Fibroblast of skin of back (primary cell): ENCODE data around the gene MEAF6. TPM values are rescaled to one million over a fixed set of nuclear protein-coding genes. Genes with fewer than 3 reads are reported as not detected.
"Not testable (repeated sequence)": the region's sequence is repeated elsewhere in the genome, so short reads cannot be mapped to it uniquely, and the experiment has no call there.

Source experiments
- DNase-seq: peaks from one replicate; pipeline ENCODE4 v3.0.0-alpha.2; 2013
- polyA plus RNA-seq, 2 experiments: library from polyadenylated mRNA; unstranded; fragments of 120-200 nt; gene quantifications; one replicate each; pipeline ENCODE4 v1.2.1, GENCODE V29; 2013; ENCODE audit not compliant: insufficient read length in 2 of 2

The MEAF6 gene
- 55.3 TPM for polyA plus RNA-seq (2013, experiment 1 of 2; ENCODE audit: insufficient read length)
- 54.4 TPM for polyA plus RNA-seq (2013, experiment 2 of 2; ENCODE audit: insufficient read length)

GRCh38 chr1:37514350-37515184 is at the start of gene MEAF6:
MEAF6 (minus strand) TSS chr1:37514766; CDS start chr1:37514746, 20 bp downstream.
- peak; percentile 83 for DNase-seq

GRCh38 chr1:37562984-37563383 is 48.4 kb upstream of the MEAF6 start:
- DNase-seq, result no peak

- DNase-seq, result peak; percentile 48
Observed at GRCh38 chr1:37561133-37562132, 46.9 kb upstream of the MEAF6 start.

GRCh38 chr1:37560401-37561132 is 46.0 kb upstream of the MEAF6 start:
- DNase-seq, result no peak

- DNase-seq, result not testable (repeated sequence)
Observed at GRCh38 chr1:37559957-37560379, 45.4 kb upstream of the MEAF6 start.

DNA sequence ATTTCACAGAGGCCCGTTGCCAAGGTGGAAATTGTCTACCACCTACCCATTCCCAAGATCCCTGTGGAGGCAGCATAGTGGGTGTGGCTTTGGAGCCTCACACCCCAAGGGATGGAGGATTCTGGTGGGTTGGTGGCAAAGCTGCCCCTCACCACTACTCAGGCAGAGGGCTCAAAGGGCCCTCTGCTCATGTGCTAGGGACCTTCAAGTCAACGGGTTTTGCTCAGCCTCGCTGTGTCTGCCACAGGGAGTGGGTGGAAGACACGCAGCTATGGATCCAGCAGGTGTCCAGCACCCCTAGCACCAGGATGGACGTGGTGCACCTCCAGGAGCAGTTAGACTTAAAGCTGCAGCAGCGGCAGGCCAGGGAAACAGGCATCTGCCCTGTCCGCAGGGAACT is 44.5 kb upstream of the MEAF6 start:
- no peak for DNase-seq

DNA sequence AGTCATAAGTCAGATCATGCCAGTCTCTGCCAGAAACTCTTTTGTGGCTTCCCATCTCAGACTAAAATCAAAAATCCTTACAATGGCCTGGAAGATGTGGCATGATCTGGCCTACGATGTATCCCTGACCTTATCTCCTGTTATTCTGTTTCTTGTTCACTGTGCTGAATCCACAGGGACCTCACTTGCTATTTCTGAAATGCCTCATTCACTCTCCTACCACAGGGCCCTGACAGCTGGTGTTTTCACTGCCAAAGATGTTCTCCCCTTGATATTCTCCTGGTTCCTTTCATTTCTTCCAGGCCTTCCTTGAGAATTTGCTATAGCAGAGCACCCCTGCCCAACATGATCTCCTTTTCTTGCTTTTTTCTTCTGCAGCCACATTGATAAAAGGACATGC is 43.8 kb upstream of the MEAF6 start:
- no peak for DNase-seq

DNA sequence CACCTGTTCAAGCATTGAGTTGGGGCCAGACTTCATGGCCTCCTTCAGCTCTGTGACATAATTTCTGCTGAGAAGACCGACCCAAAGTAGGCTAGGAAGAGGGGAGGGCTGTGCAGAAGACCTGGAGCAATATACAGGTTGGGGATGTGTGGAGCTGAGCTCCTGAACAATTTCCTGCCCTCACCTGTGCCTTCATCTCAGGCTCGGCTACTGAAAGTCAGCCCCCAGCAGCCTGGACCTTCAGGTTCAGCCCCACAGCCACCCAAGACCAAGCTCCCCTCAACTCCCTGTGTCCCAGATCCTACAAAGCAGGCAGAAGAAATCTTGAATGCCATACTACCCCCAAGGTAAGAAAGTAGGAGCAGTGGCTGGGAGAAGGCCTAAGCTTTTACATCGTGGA is 42.8 kb upstream of the MEAF6 start:
- no peak for DNase-seq

GRCh38 chr1:37556712-37557196 is 42.2 kb upstream of the MEAF6 start, which contains the start of gene DNALI1:
DNALI1 (plus strand) TSS chr1:37556940; CDS start chr1:37556995, 55 bp downstream.
- peak; percentile 84 for DNase-seq

DNA sequence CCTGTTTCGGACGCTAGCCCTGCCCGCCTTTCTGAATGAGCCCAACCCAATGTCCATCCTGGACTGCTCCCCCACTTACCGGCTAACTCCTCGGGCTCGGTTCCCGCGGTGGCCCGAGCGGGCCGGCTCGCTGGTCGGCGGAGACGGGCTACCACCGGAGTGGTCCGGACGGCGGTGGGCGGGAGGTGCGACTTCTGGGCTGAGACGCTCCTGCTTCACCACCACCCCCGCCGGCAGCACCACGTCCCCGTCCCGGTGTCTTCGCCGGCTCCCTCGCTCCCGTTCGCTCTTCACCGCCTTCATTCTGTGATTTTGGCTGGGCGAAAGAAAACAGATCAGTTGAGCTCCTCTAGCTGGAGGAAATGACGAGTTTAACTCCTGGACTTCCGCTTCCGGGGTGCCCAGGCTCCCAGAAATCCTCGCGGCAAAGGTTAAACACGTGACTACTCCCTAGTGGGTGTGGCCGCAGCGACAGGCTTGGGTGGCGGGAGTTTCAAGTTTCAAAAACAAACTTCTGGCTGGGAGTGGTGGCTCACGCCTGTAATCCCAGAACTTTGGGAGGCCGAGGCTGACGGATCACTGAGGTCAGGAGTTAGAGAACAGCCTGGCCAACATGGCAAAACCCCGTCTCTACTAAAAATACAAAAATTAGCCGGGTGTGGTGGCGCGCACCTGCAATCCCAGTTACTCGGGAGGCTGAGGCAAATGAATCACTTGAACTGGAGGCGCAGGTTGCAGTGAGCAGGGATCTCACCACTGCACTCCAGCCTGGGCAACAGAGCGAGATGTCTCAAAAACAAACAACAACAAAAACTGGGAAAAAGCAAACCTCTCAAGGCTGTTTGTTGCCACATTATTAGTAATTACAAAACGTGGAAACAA is 39.6 kb upstream of the MEAF6 start, which contains the start of gene SNIP1:
TSS of gene SNIP1 (minus strand) at position 367 of the 882 bp plus-strand sequence. CDS start at position 303, 64 bp downstream.
- DNase-seq, result peak; percentile 96

DNA sequence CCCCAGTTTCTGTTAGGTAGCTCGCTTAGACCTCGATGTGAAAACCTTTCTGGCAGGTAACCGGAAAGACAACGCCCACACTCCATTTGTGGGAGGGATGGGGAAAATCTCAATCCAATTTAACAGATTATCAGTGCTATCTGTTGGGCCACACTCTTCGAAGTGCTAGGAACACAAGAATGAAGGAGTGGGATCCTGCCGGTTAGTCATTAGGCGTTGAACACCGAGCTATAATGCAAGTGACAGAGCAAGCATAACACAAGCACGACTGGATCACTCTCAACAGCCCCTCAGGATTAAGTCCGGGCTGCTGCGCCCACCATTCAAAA is 39.0 kb upstream of the MEAF6 start:
- DNase-seq, result no peak

DNA sequence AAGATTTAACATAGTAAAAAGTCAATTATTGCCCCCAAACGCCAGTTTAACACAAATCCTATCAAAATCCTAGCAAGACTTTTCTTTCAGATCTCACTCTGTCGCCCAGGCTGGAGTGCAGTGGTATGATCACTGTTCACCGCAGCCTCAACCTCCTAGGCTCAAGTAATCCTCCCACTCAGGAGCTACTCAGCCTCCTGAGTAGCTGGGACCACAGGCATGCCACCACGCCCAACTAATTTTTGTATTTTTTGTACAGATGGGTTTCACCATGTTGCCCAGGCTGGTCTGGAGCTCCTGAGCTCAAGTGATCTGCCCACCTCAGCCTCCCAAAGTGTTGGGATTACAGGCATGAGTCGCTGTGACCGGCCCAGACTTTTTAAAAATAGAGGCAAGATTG is 34.8 kb upstream of the MEAF6 start:
- peak; percentile 3 for DNase-seq

DNA sequence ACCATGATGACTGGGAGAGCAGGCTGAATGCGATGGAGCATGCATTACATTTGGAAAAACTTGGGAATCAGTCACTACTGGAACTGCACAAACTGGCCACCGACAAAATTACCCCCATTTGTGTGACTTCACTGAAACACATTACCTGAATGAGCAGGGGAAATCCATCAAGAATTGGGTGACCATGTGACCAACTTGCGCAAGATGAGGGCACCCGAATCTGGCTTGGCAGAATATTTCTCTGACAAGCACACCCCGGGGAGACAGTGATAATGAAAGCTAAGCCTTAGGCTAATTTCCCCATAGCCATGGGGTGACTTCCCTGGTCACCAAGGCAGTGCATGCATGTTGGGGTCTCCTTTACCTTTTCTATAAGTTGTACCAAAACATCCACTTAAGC is 30.5 kb upstream of the MEAF6 start:
- no peak for DNase-seq

GRCh38 chr1:37544530-37544929 is 30.0 kb upstream of the MEAF6 start:
- no peak for DNase-seq

- no peak for DNase-seq
Observed at GRCh38 chr1:37540036-37540785, 25.6 kb upstream of the MEAF6 start.

DNA sequence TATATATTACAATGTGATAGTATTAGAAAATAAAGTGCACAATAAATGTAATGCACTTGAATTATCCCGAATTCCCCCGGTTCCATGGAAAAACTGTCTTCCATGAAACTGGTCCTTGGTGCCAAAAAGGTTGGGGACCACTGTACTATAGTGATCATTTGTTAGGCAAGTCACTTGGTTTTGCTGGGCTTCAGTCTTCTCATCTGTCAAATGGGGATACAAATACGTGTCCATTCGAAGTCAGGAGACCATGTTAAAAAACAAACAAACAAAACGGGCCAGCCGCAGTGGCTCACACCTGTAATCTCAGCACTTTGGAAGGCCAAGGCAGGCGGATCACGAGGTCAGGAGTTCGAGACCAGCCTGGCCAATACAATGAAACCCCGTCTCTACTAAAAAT is 24.6 kb upstream of the MEAF6 start:
- not testable (repeated sequence) for DNase-seq

DNA sequence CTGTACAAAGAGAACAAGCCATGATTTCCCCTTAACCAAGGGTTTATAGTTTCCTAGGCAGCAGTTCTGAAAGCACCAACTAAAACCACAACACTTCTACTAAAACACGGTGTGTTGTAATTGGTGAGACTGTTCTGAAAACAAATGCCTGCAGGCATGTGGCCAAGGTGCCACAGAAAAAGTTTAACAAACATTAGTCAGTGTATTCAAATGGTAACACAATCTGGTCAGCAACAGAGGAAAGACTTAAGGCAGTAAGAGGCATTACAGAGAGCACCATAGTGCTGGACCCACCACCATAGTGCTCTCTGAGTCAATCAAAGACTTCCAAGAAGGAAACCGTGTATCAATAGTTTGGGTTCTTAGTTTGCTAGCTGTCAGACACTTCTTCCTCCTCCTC is 22.8 kb upstream of the MEAF6 start:
- no peak for DNase-seq

- DNase-seq, result no peak
Observed at GRCh38 chr1:37533317-37534093, 18.9 kb upstream of the MEAF6 start.

DNA sequence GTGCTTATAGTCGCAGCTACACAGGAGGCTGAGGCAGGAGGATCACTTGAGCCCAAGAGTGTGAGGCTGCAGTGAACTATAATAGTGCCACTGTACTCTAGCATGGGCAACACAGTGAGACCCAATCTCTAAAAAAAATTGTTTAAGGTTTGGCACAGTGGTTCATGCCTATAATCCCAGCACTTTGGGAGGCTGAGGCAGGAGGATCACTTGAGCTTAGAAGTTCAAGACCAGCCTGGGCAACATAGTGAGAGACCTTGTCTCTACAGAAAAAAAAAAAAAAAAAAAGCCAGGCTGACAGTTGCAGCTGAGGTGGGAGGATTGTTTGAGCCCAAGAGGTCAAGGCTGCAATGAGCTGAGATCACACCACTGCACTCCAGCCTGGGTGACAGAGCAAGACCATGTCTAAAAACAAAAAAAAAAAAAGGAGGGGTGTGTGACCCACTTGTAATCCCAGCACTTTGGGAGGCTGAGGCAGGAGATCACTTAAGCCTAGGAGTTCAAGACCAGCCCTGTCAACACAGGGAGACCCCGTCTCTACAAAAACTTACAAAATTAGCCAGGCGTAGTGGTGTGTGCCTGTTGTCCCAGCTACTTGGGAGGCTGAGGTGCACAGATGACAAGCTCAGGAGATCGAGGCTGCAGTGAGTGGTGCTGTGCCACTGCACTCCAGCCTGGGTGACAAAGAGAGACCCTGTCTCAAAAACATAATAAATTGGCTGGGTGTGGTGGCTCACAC is 18.0 kb upstream of the MEAF6 start:
- not testable (repeated sequence) for DNase-seq
